Measurements from ENCODE around the gene FMNL2. TPM values are rescaled to one million over a fixed set of nuclear protein-coding genes. Genes with fewer than 3 reads are reported as not detected.
A peak's percentile ranks its signal among the peaks of the same experiment; 100 is the strongest.

Gene FMNL2
- total and polyA plus RNA-seq, 5 donors = 7.2 to 10.8 (median 9.4) TPM

GRCh38 chr2:152623775-152624174, 288.8 kb downstream of the FMNL2 start:
- H3K27ac ChIP-seq (ENCODE audit: low read length) = no peak overlapping the region
- DNase-seq (no peak), ATAC-seq (no peak)
- H3K27me3 ChIP-seq (ENCODE audit: control insufficient read depth, insufficient read depth) = no peaks in the 10 kb centered on the region
- WGBS = 94% methylated on average over 1 of the region's 2 CpGs
- no peaks in the 10 kb centered on the region for H3K9me3 ChIP-seq (ENCODE audit: control insufficient read depth, low read length)
- intact Hi-C loops (cut with DNase I) = loop anchor here in 3 of 4 donors (10.0 kb wide), 1 partner anchor 289 kb away; the partner anchor contains the start of gene FMNL2 (in 3 of the 3)
- H3K4me3 ChIP-seq (ENCODE audit: low read length) = no peak overlapping the region
- no peaks in the 10 kb centered on the region for H3K4me1 ChIP-seq (ENCODE audit: control insufficient read depth, insufficient read depth, low read length)

- 73% methylated on average over 3 of the region's 3 CpGs for WGBS
- Histone ChIP-seq H3K27ac (ENCODE audit: low read length) (no peak overlapping the region), H3K9me3 (ENCODE audit: control insufficient read depth, low read length) (no peaks in the 10 kb centered on the region), H3K27me3 (ENCODE audit: control insufficient read depth, insufficient read depth) (no peaks in the 10 kb centered on the region), H3K4me3 (ENCODE audit: low read length) (no peak overlapping the region), H3K4me1 (ENCODE audit: control insufficient read depth, insufficient read depth, low read length) (no peaks in the 10 kb centered on the region)
- intact Hi-C loops (cut with DNase I) = loop anchor here in 3 of 4 donors (5.0 to 10.0 kb wide), 3 partner anchors 290 to 438 kb away; partner anchors contain the start of gene FMNL2 (in 3 of the 3)
- ATAC-seq (no peak), DNase-seq (no peak)
These were observed 289.8 kb downstream of the FMNL2 start for GRCh38 chr2:152624805-152625204.

GRCh38 chr2:152626911-152627339, 292.0 kb downstream of the FMNL2 start:
- ATAC-seq (no peak), DNase-seq (no peak)
- H3K27me3 ChIP-seq (ENCODE audit: control insufficient read depth, insufficient read depth) = no peaks in the 10 kb centered on the region
- H3K27ac ChIP-seq (ENCODE audit: low read length) = no peak overlapping the region
- H3K4me3 ChIP-seq (ENCODE audit: low read length) = no peak overlapping the region
- intact Hi-C loops (cut with DNase I) = loop anchor here in 3 of 4 donors (5.0 to 10.0 kb wide), 3 partner anchors 292 to 440 kb away; partner anchors contain the start of gene FMNL2 (in 3 of the 3)
- H3K4me1 ChIP-seq (ENCODE audit: control insufficient read depth, insufficient read depth, low read length) = no peaks in the 10 kb centered on the region
- no peaks in the 10 kb centered on the region for H3K9me3 ChIP-seq (ENCODE audit: control insufficient read depth, low read length)
- 52% methylated on average over 4 of the region's 4 CpGs for WGBS

- H3K4me3 ChIP-seq (ENCODE audit: low read length) = no peak overlapping the region
- intact Hi-C loops (cut with DNase I) = loop anchor here in 3 of 4 donors (5.0 to 10.0 kb wide), 3 partner anchors 293 to 440 kb away; partner anchors contain the start of gene FMNL2 (in 3 of the 3)
- H3K4me1 ChIP-seq (ENCODE audit: control insufficient read depth, insufficient read depth, low read length) = no peaks in the 10 kb centered on the region
- 4% methylated on average over 1 of the region's 1 CpG for WGBS
- H3K27ac ChIP-seq (ENCODE audit: low read length) = no peak overlapping the region
- no peaks in the 10 kb centered on the region for H3K27me3 ChIP-seq (ENCODE audit: control insufficient read depth, insufficient read depth)
- DNase-seq = no peak
- H3K9me3 ChIP-seq (ENCODE audit: control insufficient read depth, low read length) = no peaks in the 10 kb centered on the region
- peak; percentile 61 to 66 for ATAC-seq
These were observed 292.5 kb downstream of the FMNL2 start for GRCh38 chr2:152627351-152627957.

- no peak overlapping the region for H3K27ac ChIP-seq (ENCODE audit: low read length)
- H3K4me3 ChIP-seq (ENCODE audit: low read length) = no peak overlapping the region
- intact Hi-C loops (cut with DNase I) = loop anchor here in 3 of 4 donors (5.0 to 10.0 kb wide), 3 partner anchors 294 to 442 kb away; partner anchors contain the start of gene FMNL2 (in 3 of the 3)
- DNase-seq (no peak), ATAC-seq (no peak)
- no peaks in the 10 kb centered on the region for H3K4me1 ChIP-seq (ENCODE audit: control insufficient read depth, insufficient read depth, low read length)
- WGBS = 78% methylated on average over 1 of the region's 1 CpG
- H3K27me3 ChIP-seq (ENCODE audit: control insufficient read depth, insufficient read depth) = no peaks in the 10 kb centered on the region
- H3K9me3 ChIP-seq (ENCODE audit: control insufficient read depth, low read length) = no peaks in the 10 kb centered on the region
These were observed 294.2 kb downstream of the FMNL2 start for GRCh38 chr2:152629202-152629601.

- Histone ChIP-seq H3K27me3 (ENCODE audit: control insufficient read depth, insufficient read depth) (no peaks in the 10 kb centered on the region), H3K4me3 (ENCODE audit: low read length) (no peak overlapping the region), H3K27ac (ENCODE audit: low read length) (no peak overlapping the region), H3K9me3 (ENCODE audit: control insufficient read depth, low read length) (no peaks in the 10 kb centered on the region), H3K4me1 (ENCODE audit: control insufficient read depth, insufficient read depth, low read length) (no peaks in the 10 kb centered on the region)
- DNase-seq (no peak), ATAC-seq (no peak)
- 92% methylated on average over 4 of the region's 4 CpGs for WGBS
- intact Hi-C loops (cut with DNase I) = loop anchor here (5.0 to 10.0 kb wide), 3 partner anchors 296 to 596 kb away; partner anchors contain the start of gene FMNL2 (in 1 of the 4)
These were observed 295.5 kb downstream of the FMNL2 start for GRCh38 chr2:152630466-152630865.

- Histone ChIP-seq H3K9me3 (ENCODE audit: control insufficient read depth, low read length) (no peaks in the 10 kb centered on the region), H3K27me3 (ENCODE audit: control insufficient read depth, insufficient read depth) (no peaks in the 10 kb centered on the region), H3K4me1 (ENCODE audit: control insufficient read depth, insufficient read depth, low read length) (no peaks in the 10 kb centered on the region), H3K4me3 (ENCODE audit: low read length) (no peak overlapping the region), H3K27ac (ENCODE audit: low read length) (no peak overlapping the region)
- intact Hi-C loops (cut with DNase I) = loop anchor here (5.0 to 10.0 kb wide), 3 partner anchors 298 to 598 kb away; partner anchors contain the start of gene FMNL2 (in 1 of the 4)
- DNase-seq (no peak), ATAC-seq (no peak)
- WGBS = 93% methylated on average over 3 of the region's 3 CpGs
These were observed 297.8 kb downstream of the FMNL2 start for GRCh38 chr2:152632736-152633135.

- Histone ChIP-seq H3K4me3 (ENCODE audit: low read length) (no peak overlapping the region), H3K27ac (ENCODE audit: low read length) (no peak overlapping the region), H3K9me3 (ENCODE audit: control insufficient read depth, low read length) (no peaks in the 10 kb centered on the region), H3K4me1 (ENCODE audit: control insufficient read depth, insufficient read depth, low read length) (no peaks in the 10 kb centered on the region), H3K27me3 (ENCODE audit: control insufficient read depth, insufficient read depth) (no peaks in the 10 kb centered on the region)
- ATAC-seq (peak; percentile 44 to 66), DNase-seq (peak; percentile 47 to 58 (median 53))
- 35% methylated on average over 5 of the region's 5 CpGs for WGBS
- intact Hi-C loops (cut with DNase I) = loop anchor here in 3 of 4 donors (5.0 to 10.0 kb wide), 3 partner anchors 301 to 601 kb away; partner anchors contain the start of gene FMNL2 (in 1 of the 3)
These were observed 300.8 kb downstream of the FMNL2 start for GRCh38 chr2:152635635-152636298.

- H3K27ac ChIP-seq (ENCODE audit: low read length) = no peak overlapping the region
- no peaks in the 10 kb centered on the region for H3K9me3 ChIP-seq (ENCODE audit: control insufficient read depth, low read length)
- H3K4me3 ChIP-seq (ENCODE audit: low read length) = no peak overlapping the region
- no peak for ATAC-seq
- no peak for DNase-seq
- 86% methylated on average over 7 of the region's 7 CpGs for whole genome bisulfite sequencing
- no peaks in the 10 kb centered on the region for H3K27me3 ChIP-seq (ENCODE audit: control insufficient read depth, insufficient read depth)
- intact Hi-C loops (cut with DNase I) = loop anchor here in 3 of 4 donors (5.0 to 10.0 kb wide), 3 partner anchors 302 to 602 kb away; partner anchors contain the start of gene FMNL2 (in 1 of the 3)
- H3K4me1 ChIP-seq (ENCODE audit: control insufficient read depth, insufficient read depth, low read length) = no peaks in the 10 kb centered on the region
These were observed 302.3 kb downstream of the FMNL2 start for GRCh38 chr2:152637251-152637650.

- intact Hi-C loops (cut with DNase I) = loop anchor here in 3 of 4 donors (5.0 to 10.0 kb wide), 3 partner anchors 303 to 603 kb away; partner anchors contain the start of gene FMNL2 (in 1 of the 3)
- DNase-seq (no peak), ATAC-seq (no peak)
- Histone ChIP-seq H3K9me3 (ENCODE audit: control insufficient read depth, low read length) (no peaks in the 10 kb centered on the region), H3K4me3 (ENCODE audit: low read length) (no peak overlapping the region), H3K4me1 (ENCODE audit: control insufficient read depth, insufficient read depth, low read length) (no peaks in the 10 kb centered on the region), H3K27ac (ENCODE audit: low read length) (no peak overlapping the region), H3K27me3 (ENCODE audit: control insufficient read depth, insufficient read depth) (no peaks in the 10 kb centered on the region)
- WGBS = 86% methylated on average over 2 of the region's 2 CpGs
These were observed 303.1 kb downstream of the FMNL2 start for GRCh38 chr2:152638056-152638455.

GRCh38 chr2:152638590-152638989, 303.6 kb downstream of the FMNL2 start:
- no peaks in the 10 kb centered on the region for H3K4me1 ChIP-seq (ENCODE audit: control insufficient read depth, insufficient read depth, low read length)
- ATAC-seq (no peak), DNase-seq (no peak)
- no peaks in the 10 kb centered on the region for H3K27me3 ChIP-seq (ENCODE audit: control insufficient read depth, insufficient read depth)
- H3K27ac ChIP-seq (ENCODE audit: low read length) = no peak overlapping the region
- H3K9me3 ChIP-seq (ENCODE audit: control insufficient read depth, low read length) = no peaks in the 10 kb centered on the region
- 77% methylated on average over 8 of the region's 8 CpGs for WGBS
- intact Hi-C loops (cut with DNase I) = loop anchor here in 3 of 4 donors (5.0 to 10.0 kb wide), 3 partner anchors 304 to 604 kb away; partner anchors contain the start of gene FMNL2 (in 1 of the 3)
- no peak overlapping the region for H3K4me3 ChIP-seq (ENCODE audit: low read length)

Data from right cardiac atrium (tissue), 5 donors.